Neural progenitor cell (in vitro differentiated cells): ENCODE data around the gene TPCN2. TPM values are rescaled to one million over a fixed set of nuclear protein-coding genes. Genes with fewer than 3 reads are reported as not detected.

Source experiments
- DNase-seq: peaks from one replicate; pipeline ENCODE4 v3.0.0-alpha.2; 2016; ENCODE audit warnings: low spot score
- H2AFZ ChIP-seq: fragments of 200-600 bp; sonication (generic); replicated peaks from 2 replicates; pipeline ENCODE4 v1.6.1; 2016; ENCODE audit warnings: antibody characterized with exemption
- H3F3A ChIP-seq: fragments of 200-600 bp; sonication (generic); 2 replicates; pipeline ENCODE4 v1.6.1; 2016; ENCODE audit warnings: antibody characterized with exemption, low read depth
- H3K27ac ChIP-seq: fragments of 200-600 bp; sonication (generic); 2 replicates; pipeline ENCODE4 v1.5.1; 2016; ENCODE audit warnings: mild to moderate bottlenecking
- H3K27me3 ChIP-seq: fragments of 200-600 bp; sonication (generic); 2 replicates; pipeline ENCODE4 v1.6.1; 2016; ENCODE audit warnings: mild to moderate bottlenecking, moderate library complexity
- H3K36me3 ChIP-seq: fragments of 200-600 bp; sonication (generic); 2 replicates; pipeline ENCODE4 v1.5.1; 2016
- H3K4me1 ChIP-seq: fragments of 200-600 bp; sonication (generic); 2 replicates; pipeline ENCODE4 v1.6.1; 2016; ENCODE audit warnings: mixed run types
- H3K4me2 ChIP-seq: fragments of 200-600 bp; sonication (generic); 2 replicates; pipeline ENCODE4 v1.6.1; 2016
- H3K4me3 ChIP-seq: fragments of 200-600 bp; sonication (generic); 2 replicates; pipeline ENCODE4 v1.5.1; 2016
- H3K79me2 ChIP-seq: fragments of 200-600 bp; sonication (generic); 2 replicates; pipeline ENCODE4 v1.6.1; 2016; ENCODE audit warnings: low read depth
- H3K9ac ChIP-seq: fragments of 200-600 bp; sonication (generic); 2 replicates; pipeline ENCODE4 v1.6.1; 2016
- H3K9me3 ChIP-seq: fragments of 200-600 bp; sonication (generic); 2 replicates; pipeline ENCODE4 v1.5.1; 2016; ENCODE audit warnings: low read depth
- H4K20me1 ChIP-seq: fragments of 200-600 bp; sonication (generic); 2 replicates; pipeline ENCODE4 v1.6.1; 2016; ENCODE audit warnings: low read depth
- H3K27ac Mint-ChIP-seq: 3 replicates; pipeline ENCODE4 v1.8.0; 2021; ENCODE audit warnings: mixed read lengths
- H3K27me3 Mint-ChIP-seq: 2 replicates; pipeline ENCODE4 v1.8.0; 2022; ENCODE audit warnings: low read depth, mild to moderate bottlenecking, inconsistent platforms, moderate library complexity, mixed read lengths; ENCODE audit not compliant: insufficient read depth
- H3K36me3 Mint-ChIP-seq: 3 replicates; pipeline ENCODE4 v1.8.0; 2021; ENCODE audit warnings: mixed read lengths
- H3K4me1 Mint-ChIP-seq: 3 replicates; pipeline ENCODE4 v1.8.0; 2021; ENCODE audit warnings: mixed read lengths
- H3K4me3 Mint-ChIP-seq: 3 replicates; pipeline ENCODE4 v1.8.0; 2021; ENCODE audit warnings: mild to moderate bottlenecking, moderate library complexity, mixed read lengths
- H3K9me3 Mint-ChIP-seq: 3 replicates; pipeline ENCODE4 v1.8.0; 2020; ENCODE audit warnings: mixed read lengths
- CTCF ChIP-seq: fragments of 200-600 bp; sonication (generic); IDR thresholded peaks from 2 replicates; pipeline ENCODE4 v1.5.1; 2017; ENCODE audit warnings: antibody characterized with exemption, mild to moderate bottlenecking
- EZH2 ChIP-seq: fragments of 200-600 bp; sonication (generic); IDR thresholded peaks from 2 replicates; pipeline ENCODE4 v1.6.1; 2017; ENCODE audit warnings: antibody characterized with exemption, mild to moderate bottlenecking, moderate library complexity
- EZH2phosphoT487 ChIP-seq: fragments of 200-600 bp; sonication (generic); IDR thresholded peaks from 2 replicates; pipeline ENCODE4 v1.6.1; 2017; ENCODE audit warnings: antibody characterized with exemption
- total RNA-seq: library from RNA; depleted of rRNA; stranded (reverse); fragments of >200 nt; gene quantifications from 2 replicates; pipeline ENCODE4 v1.2.3, GENCODE V29; 2015; ENCODE audit warnings: low replicate concordance

Gene TPCN2
- total RNA-seq, 1 donor from 2014 or later, result 7.2 TPM

- no peaks in the 10 kb centered on the region for H4K20me1 ChIP-seq
- no peak overlapping the region for H3K27ac ChIP-seq
- TF ChIP-seq EZH2phosphoT487 (no peak), CTCF (no peak), EZH2 (no peak)
- no peaks in the 10 kb centered on the region for H3F3A ChIP-seq
- peaks cover 4% of the 10 kb centered on the region for H3K27me3 Mint-ChIP-seq
- no peaks in the 10 kb centered on the region for H3K79me2 ChIP-seq
- no peak overlapping the region for H2AFZ ChIP-seq
- no peak for DNase-seq
- H3K27me3 ChIP-seq, result no peaks in the 10 kb centered on the region
- H3K4me3 ChIP-seq, result no peak overlapping the region
- H3K36me3 ChIP-seq, result no peaks in the 10 kb centered on the region
- H3K4me3 Mint-ChIP-seq, result no peak overlapping the region
- no peaks in the 10 kb centered on the region for H3K36me3 Mint-ChIP-seq
- peaks cover 12% of the 10 kb centered on the region for H3K4me1 Mint-ChIP-seq
- H3K4me1 ChIP-seq, result no peaks in the 10 kb centered on the region
- H3K9me3 ChIP-seq, result no peaks in the 10 kb centered on the region
- no peak overlapping the region for H3K9ac ChIP-seq
- H3K4me2 ChIP-seq, result no peak overlapping the region
- no peaks in the 10 kb centered on the region for H3K9me3 Mint-ChIP-seq
- no peak overlapping the region for H3K27ac Mint-ChIP-seq
Measured at GRCh38 chr11:69002110-69002569, 46.6 kb upstream of the TPCN2 start.

- H3K27ac Mint-ChIP-seq, result no peak overlapping the region
- H3K9me3 ChIP-seq, result no peaks in the 10 kb centered on the region
- no peak overlapping the region for H3K4me3 Mint-ChIP-seq
- H3K4me1 Mint-ChIP-seq, result peaks cover 17% of the 10 kb centered on the region
- no peaks in the 10 kb centered on the region for H3K36me3 Mint-ChIP-seq
- H3F3A ChIP-seq, result no peaks in the 10 kb centered on the region
- H3K9me3 Mint-ChIP-seq, result no peaks in the 10 kb centered on the region
- no peaks in the 10 kb centered on the region for H3K36me3 ChIP-seq
- H3K4me1 ChIP-seq, result no peaks in the 10 kb centered on the region
- TF ChIP-seq EZH2 (no peak), CTCF (no peak), EZH2phosphoT487 (no peak)
- H2AFZ ChIP-seq, result no peak overlapping the region
- no peak for DNase-seq
- H3K27ac ChIP-seq, result no peak overlapping the region
- no peak overlapping the region for H3K9ac ChIP-seq
- no peaks in the 10 kb centered on the region for H4K20me1 ChIP-seq
- H3K79me2 ChIP-seq, result no peaks in the 10 kb centered on the region
- H3K4me3 ChIP-seq, result no peak overlapping the region
- H3K4me2 ChIP-seq, result no peak overlapping the region
- no peaks in the 10 kb centered on the region for H3K27me3 ChIP-seq
- H3K27me3 Mint-ChIP-seq, result peaks cover 2% of the 10 kb centered on the region
Measured at GRCh38 chr11:69002570-69003231, 46.0 kb upstream of the TPCN2 start.

GRCh38 chr11:69003301-69003865 is 45.3 kb upstream of the TPCN2 start:
- no peak overlapping the region for H3K9ac ChIP-seq
- H4K20me1 ChIP-seq, result no peaks in the 10 kb centered on the region
- no peaks in the 10 kb centered on the region for H3K36me3 Mint-ChIP-seq
- no peak overlapping the region for H3K4me3 ChIP-seq
- no peaks in the 10 kb centered on the region for H3F3A ChIP-seq
- H2AFZ ChIP-seq, result no peak overlapping the region
- H3K79me2 ChIP-seq, result no peaks in the 10 kb centered on the region
- no peaks in the 10 kb centered on the region for H3K9me3 ChIP-seq
- H3K27ac ChIP-seq, result no peak overlapping the region
- no peaks in the 10 kb centered on the region for H3K4me1 ChIP-seq
- H3K4me1 Mint-ChIP-seq, result peaks cover 22% of the 10 kb centered on the region
- H3K27me3 Mint-ChIP-seq, result peaks cover 2% of the 10 kb centered on the region
- no peak for DNase-seq
- H3K4me3 Mint-ChIP-seq, result no peak overlapping the region
- no peak overlapping the region for H3K27ac Mint-ChIP-seq
- H3K4me2 ChIP-seq, result no peak overlapping the region
- H3K9me3 Mint-ChIP-seq, result no peaks in the 10 kb centered on the region
- H3K36me3 ChIP-seq, result no peaks in the 10 kb centered on the region
- H3K27me3 ChIP-seq, result no peaks in the 10 kb centered on the region
- TF ChIP-seq EZH2phosphoT487 (no peak), EZH2 (no peak), CTCF (no peak)
